ENCODE data around the gene POC5. TPM values are rescaled to one million over a fixed set of nuclear protein-coding genes. Genes with fewer than 3 reads are reported as not detected.

POC5 gene
- 10.4 and 17.1 TPM in 2 replicates for total RNA-seq

GRCh38 chr5:75717082-75717922 is at the start of gene POC5:
POC5 (minus strand) TSS chr5:75717437; CDS start chr5:75712937, 4,500 bp downstream.

Other genes starting within 250 kb of the POC5 start
- 34.1 and 37.0 TPM in 2 replicates for gene CERT1, start 205.8 kb downstream of the POC5 start, total RNA-seq
- 43.9 and 63.1 TPM in 2 replicates for gene POLK, start 205.5 kb downstream of the POC5 start, total RNA-seq
- 1.5 and 1.6 TPM in 2 replicates for gene ANKDD1B, start 106.0 kb downstream of the POC5 start, total RNA-seq

Measured in smooth muscle cell of the umbilical artery (primary cell).